ENCODE results near the gene FGF8.

The FGF8 gene

DNA sequence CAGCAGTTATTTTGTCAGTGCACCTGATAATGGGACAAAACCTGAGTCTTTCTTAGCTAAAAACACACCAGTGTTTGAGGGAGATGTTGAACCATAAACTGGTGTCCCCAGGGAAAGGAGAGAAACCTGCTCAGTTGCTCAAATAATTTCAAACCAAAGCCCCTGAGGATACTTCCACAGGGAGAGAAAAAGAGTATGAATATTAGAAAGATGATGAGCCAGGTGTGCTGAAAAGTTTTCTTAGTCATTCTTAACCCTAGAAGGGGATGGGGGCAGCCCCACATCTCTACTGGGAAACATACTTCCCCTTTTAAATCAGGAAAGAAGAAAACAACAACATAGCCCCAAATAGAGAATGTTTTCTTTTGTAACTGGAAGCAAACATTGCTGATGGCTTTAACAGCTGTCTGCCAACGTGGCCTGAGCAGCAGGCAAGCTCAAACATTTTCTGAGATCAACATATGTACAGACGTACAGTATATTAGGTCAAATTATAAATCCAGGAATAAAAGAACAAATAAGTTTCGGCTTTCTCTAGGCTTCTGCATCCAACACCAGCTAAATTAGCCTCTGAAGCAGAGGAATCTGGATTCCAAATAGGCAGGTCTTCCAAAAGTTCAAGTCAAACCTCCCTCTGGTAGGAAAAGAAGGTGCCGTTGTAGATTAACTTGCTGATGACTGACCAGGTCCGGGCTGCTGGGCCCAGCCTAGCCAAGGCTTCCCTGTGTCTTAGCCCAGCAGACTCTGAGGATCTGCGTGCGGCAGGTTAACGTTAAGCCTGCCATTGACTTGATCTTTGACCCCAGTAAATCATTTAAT is 50.4 kb downstream of the FGF8 start:
- DNase-seq, result no peak

DNA sequence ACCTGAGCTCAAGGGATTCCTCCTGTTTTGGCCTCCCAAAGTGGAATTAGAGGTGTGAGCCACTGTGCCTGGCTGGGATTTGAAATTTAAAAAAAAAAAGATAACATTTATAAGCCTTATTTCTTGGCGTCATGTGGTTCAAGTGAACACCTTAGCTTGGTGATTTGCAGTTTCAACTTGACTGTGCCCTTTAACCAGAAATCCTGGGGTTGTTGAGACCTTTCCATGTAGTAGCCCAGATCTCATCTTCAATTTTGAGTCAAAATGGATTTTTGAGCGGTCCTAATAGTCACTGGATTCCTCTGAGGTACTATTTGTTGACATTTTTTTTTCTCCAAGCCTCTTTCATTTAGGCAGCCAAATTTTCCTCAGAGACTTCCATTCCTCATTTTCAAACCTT is 51.5 kb downstream of the FGF8 start:
- no peak for DNase-seq

GRCh38 chr10:101723176-101723575 is 52.7 kb downstream of the FGF8 start:
- DNase-seq, result no peak

DNA sequence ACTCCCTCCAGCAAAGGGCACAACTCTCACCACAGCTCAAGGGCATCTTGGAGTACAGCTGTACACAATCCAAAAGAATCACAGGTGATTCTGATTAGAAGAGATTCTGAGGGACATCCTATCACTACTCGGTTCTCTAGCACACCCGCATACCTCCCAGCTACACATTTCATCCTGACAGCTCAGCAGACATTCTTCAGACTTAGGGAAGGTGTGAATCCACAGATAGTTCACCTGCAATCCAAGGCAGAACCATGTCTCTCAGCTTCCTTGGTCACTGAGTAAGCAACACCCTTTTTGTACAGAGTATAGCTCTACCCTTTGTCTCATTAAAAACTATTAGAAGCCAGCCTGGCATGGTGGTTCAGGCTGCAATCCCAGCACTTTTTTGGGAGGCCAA is 54.1 kb downstream of the FGF8 start:
- no peak for DNase-seq

- DNase-seq, result no peak
Measured at GRCh38 chr10:101720606-101721230, 55.2 kb downstream of the FGF8 start.

Measured in activated naive CD4-positive, alpha-beta T cell treated with Interleukin-2 at 50 U/mL for 16 hours (primary cell).